ENCODE measurements around the gene UCMA. TPM values are rescaled to one million over a fixed set of nuclear protein-coding genes. Genes with fewer than 3 reads are reported as not detected.
"Not testable (repeated sequence)": the region's sequence is repeated elsewhere in the genome, so short reads cannot be mapped to it uniquely, and the experiment has no call there.

UCMA gene
- total RNA-seq, 3 donors from 2014 or later: not detected

- Histone ChIP-seq H3K27ac (no peak overlapping the region), H3K4me1 (no peaks in the 10 kb centered on the region), H3K4me3 (no peak overlapping the region), H3K9me3 (no peaks in the 10 kb centered on the region), H3K36me3 (no peaks in the 10 kb centered on the region), H3K27me3 (no peaks in the 10 kb centered on the region)
- intact Hi-C loops (cut with DNase I; ENCODE audit: low total_unique reads): no loop called here
- no peak for DNase-seq (ENCODE audit: low spot score in 2 of 2)
- no peak for TF ChIP-seq POLR2AphosphoS5 (IDR thresholded peaks at IDR 0.05)
Measured at GRCh38 chr10:13257621-13258140, 23.5 kb upstream of the UCMA start.

DNA sequence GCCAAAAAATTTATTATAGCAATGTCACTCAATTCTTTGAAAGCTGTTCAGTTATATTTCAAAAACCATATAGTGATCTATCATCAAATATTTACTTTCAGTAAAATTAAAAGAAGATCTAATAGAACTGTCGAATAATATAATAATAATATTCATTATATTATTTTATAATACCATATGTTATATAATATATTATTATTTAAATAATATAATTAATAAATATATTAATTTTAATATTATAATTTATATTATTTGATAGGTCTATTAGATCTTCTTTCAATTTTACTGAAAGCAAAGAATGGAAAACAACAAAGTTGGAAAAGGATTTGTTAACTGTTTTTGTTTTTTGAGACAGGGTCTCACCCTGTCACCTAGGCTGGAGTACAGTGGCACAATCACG is 22.5 kb upstream of the UCMA start:
- no peaks in the 10 kb centered on the region for H3K36me3 ChIP-seq
- H3K27ac ChIP-seq: no peak overlapping the region
- TF ChIP-seq, protein P1, sequence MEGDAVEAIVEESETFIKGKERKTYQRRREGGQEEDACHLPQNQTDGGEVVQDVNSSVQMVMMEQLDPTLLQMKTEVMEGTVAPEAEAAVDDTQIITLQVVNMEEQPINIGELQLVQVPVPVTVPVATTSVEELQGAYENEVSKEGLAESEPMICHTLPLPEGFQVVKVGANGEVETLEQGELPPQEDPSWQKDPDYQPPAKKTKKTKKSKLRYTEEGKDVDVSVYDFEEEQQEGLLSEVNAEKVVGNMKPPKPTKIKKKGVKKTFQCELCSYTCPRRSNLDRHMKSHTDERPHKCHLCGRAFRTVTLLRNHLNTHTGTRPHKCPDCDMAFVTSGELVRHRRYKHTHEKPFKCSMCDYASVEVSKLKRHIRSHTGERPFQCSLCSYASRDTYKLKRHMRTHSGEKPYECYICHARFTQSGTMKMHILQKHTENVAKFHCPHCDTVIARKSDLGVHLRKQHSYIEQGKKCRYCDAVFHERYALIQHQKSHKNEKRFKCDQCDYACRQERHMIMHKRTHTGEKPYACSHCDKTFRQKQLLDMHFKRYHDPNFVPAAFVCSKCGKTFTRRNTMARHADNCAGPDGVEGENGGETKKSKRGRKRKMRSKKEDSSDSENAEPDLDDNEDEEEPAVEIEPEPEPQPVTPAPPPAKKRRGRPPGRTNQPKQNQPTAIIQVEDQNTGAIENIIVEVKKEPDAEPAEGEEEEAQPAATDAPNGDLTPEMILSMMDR (IDR thresholded peaks at IDR 0.05): no peak
- TF ChIP-seq POLR2AphosphoS5 (IDR thresholded peaks at IDR 0.05) (no peak), POLR2A (IDR thresholded peaks at IDR 0.05) (no peak)
- intact Hi-C loops (cut with DNase I; ENCODE audit: low total_unique reads): no loop called here
- H3K9me3 ChIP-seq: no peaks in the 10 kb centered on the region
- no peak for DNase-seq (ENCODE audit: low spot score in 2 of 2)
- H3K4me1 ChIP-seq: no peaks in the 10 kb centered on the region
- no peaks in the 10 kb centered on the region for H3K27me3 ChIP-seq
- no peak overlapping the region for H3K4me3 ChIP-seq

DNA sequence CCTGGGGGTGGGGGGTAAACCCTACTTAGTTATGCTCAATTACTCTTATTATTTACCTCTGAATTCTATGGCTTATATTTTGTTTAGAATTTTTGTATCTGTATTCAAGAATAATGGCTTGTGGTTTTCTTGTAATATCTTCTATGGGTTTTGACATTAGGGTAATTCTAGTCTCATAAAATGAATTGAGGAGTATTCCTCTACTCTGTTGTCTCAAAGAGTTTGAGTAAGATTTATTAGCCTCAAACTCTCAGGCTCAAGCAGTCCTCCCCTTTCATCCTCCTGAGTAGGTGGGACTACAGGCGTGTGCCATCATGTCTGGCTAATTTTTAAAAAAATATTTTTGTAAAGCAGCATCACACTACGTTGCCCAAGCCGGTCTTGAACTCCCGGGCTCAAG is 19.6 kb upstream of the UCMA start:
- no peak overlapping the region for H3K27ac ChIP-seq
- H3K4me1 ChIP-seq: no peaks in the 10 kb centered on the region
- TF ChIP-seq POLR2AphosphoS5 (IDR thresholded peaks at IDR 0.05) (no peak), POLR2A (IDR thresholded peaks at IDR 0.05) (no peak)
- TF ChIP-seq, protein P1 (IDR thresholded peaks at IDR 0.05): no peak
- no peaks in the 10 kb centered on the region for H3K27me3 ChIP-seq
- intact Hi-C loops (cut with DNase I; ENCODE audit: low total_unique reads): no loop called here
- no peaks in the 10 kb centered on the region for H3K36me3 ChIP-seq
- no peaks in the 10 kb centered on the region for H3K9me3 ChIP-seq
- no peak for DNase-seq (ENCODE audit: low spot score in 2 of 2)
- no peak overlapping the region for H3K4me3 ChIP-seq

- no peaks in the 10 kb centered on the region for H3K4me1 ChIP-seq
- H3K36me3 ChIP-seq: no peaks in the 10 kb centered on the region
- no peak for TF ChIP-seq POLR2AphosphoS5 (IDR thresholded peaks at IDR 0.05)
- no peak for TF ChIP-seq POLR2A (IDR thresholded peaks at IDR 0.05)
- TF ChIP-seq, protein P1 (IDR thresholded peaks at IDR 0.05): no peak
- H3K27me3 ChIP-seq: no peaks in the 10 kb centered on the region
- no peak overlapping the region for H3K27ac ChIP-seq
- no peaks in the 10 kb centered on the region for H3K9me3 ChIP-seq
- DNase-seq (ENCODE audit: low spot score in 2 of 2): no peak
- H3K4me3 ChIP-seq: no peak overlapping the region
- intact Hi-C loops (cut with DNase I; ENCODE audit: low total_unique reads): no loop called here
Measured at GRCh38 chr10:13247784-13248183, 13.6 kb upstream of the UCMA start.

DNA sequence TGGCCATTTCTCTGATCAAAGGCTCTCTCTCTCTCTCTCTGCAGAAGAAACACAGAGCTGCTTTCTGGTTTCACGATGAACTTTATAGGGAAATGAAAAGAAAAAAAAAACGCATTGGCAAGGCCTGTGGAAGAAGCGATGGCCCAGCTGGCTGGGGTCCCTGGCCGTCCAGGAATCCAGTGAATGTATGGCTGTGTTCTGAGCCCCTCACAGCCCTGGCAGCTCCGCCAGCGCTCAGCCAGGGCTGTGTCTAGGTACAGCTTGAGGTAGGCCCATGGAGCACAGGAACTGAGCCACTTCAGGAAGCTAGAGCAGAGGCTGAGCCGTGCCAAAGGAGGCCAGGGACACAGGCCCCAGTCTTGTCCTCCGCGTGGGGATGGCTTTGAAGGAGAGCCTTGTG is 13.1 kb upstream of the UCMA start:
- no peaks in the 10 kb centered on the region for H3K27me3 ChIP-seq
- no peaks in the 10 kb centered on the region for H3K36me3 ChIP-seq
- no peak for TF ChIP-seq POLR2AphosphoS5 (IDR thresholded peaks at IDR 0.05)
- TF ChIP-seq, protein P1 (IDR thresholded peaks at IDR 0.05): no peak
- H3K4me3 ChIP-seq: no peak overlapping the region
- no peaks in the 10 kb centered on the region for H3K4me1 ChIP-seq
- no peak for DNase-seq (ENCODE audit: low spot score in 2 of 2)
- H3K9me3 ChIP-seq: no peaks in the 10 kb centered on the region
- no peak overlapping the region for H3K27ac ChIP-seq
- intact Hi-C loops (cut with DNase I; ENCODE audit: low total_unique reads): no loop called here

DNA sequence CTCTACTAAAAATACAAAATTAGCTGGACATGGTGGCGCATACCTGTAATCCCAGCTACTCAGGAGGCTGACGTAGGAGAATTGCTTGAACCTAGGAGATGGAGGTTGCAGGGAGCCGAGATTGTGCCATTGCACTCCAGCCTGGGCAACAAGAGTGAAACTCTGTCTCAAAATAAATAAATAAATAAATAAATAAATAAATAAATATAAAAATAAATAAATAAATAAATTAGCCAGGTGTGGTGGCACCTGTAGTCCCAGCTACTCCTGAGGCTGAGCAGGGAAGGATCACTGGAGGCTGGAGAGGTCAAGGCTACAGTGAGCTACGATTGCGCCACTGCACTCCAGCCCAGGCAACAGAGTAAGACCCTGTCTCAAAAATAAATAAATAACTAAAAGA is 8.1 kb upstream of the UCMA start:
- H3K4me3 ChIP-seq; H3K4me1 ChIP-seq; intact Hi-C loops (cut with DNase I; ENCODE audit: low total_unique reads): not testable (repeated sequence)

More for the DNA sequence above, 8.1 kb upstream of the UCMA start:
- H3K9me3 ChIP-seq; H3K36me3 ChIP-seq; H3K27ac ChIP-seq; H3K27me3 ChIP-seq; DNase-seq (ENCODE audit: low spot score in 2 of 2): not testable (repeated sequence)

Measured in breast epithelium (tissue), 4 donors.